A673 (cell line): ENCODE measurements around the gene PADI6.

Experiments used
- CTCF ChIP-seq: fragments of 300-800, 200-600 bp; sonication (generic); conservative IDR thresholded peaks from 2 replicates; pipeline ENCODE4 v1.5.1; 2017; ENCODE audit warnings: low read depth, mild to moderate bottlenecking, antibody characterized with exemption, low read length, moderate library complexity, mixed read lengths
- EZH2 ChIP-seq: fragments of 200-600 bp; sonication (generic); IDR thresholded peaks from 2 replicates; pipeline ENCODE4 v1.6.1; 2017; ENCODE audit warnings: borderline replicate concordance, low read depth, mild to moderate bottlenecking, mixed read lengths, antibody characterized with exemption, low read length; ENCODE audit not compliant: poor library complexity, severe bottlenecking

- TF ChIP-seq EZH2 = no peak
- TF ChIP-seq CTCF = no peak
These were observed 68.3 kb downstream of the PADI6 start for GRCh38 chr1:17440074-17440826.
